HepG2 (cell line): ENCODE measurements around the gene KLHL33. TPM values are rescaled to one million over a fixed set of nuclear protein-coding genes. Genes with fewer than 3 reads are reported as not detected.

Experiments
- ARNTL ChIP-seq: sonication (generic); formaldehyde crosslinking; IDR thresholded peaks from 2 replicates; pipeline ENCODE4 v1.4.0; 2020; ENCODE audit warnings: mild to moderate bottlenecking, missing genetic modification reagents
- FOXC1 ChIP-seq: sonication (generic); formaldehyde crosslinking; IDR thresholded peaks from 2 replicates; pipeline ENCODE4 v1.8.0; 2022; ENCODE audit warnings: mild to moderate bottlenecking, missing genetic modification reagents, borderline replicate concordance
- HNRNPUL1 ChIP-seq: fragments of 200-400 bp; formaldehyde crosslinking; IDR thresholded peaks from 2 replicates; pipeline ENCODE4 v1.6.1; 2017; ENCODE audit warnings: low read depth, mild to moderate bottlenecking, low read length, moderate library complexity
- JUND ChIP-seq: sonication (generic); formaldehyde crosslinking; IDR thresholded peaks from 2 replicates; pipeline ENCODE4 v1.8.0; 2022; ENCODE audit warnings: mild to moderate bottlenecking, missing genetic modification reagents
- KLF15 ChIP-seq: sonication (generic); formaldehyde crosslinking; IDR thresholded peaks from 2 replicates; pipeline ENCODE4 v1.8.1; 2023; ENCODE audit warnings: borderline replicate concordance, mild to moderate bottlenecking, inconsistent platforms, missing genetic modification reagents, mixed read lengths
- MAF1 ChIP-seq: sonication (generic); formaldehyde crosslinking; IDR thresholded peaks from 2 replicates; pipeline ENCODE4 v1.5.0; 2020; ENCODE audit warnings: missing genetic modification reagents, borderline replicate concordance
- MBNL3 ChIP-seq: fragments of 250-450 bp; sonication (Bioruptor Pico); conservative IDR thresholded peaks from 2 replicates; pipeline ENCODE4 v1.8.0; 2022; ENCODE audit warnings: mild to moderate bottlenecking, inconsistent platforms
- NCOA5 ChIP-seq: sonication (generic); formaldehyde crosslinking; IDR thresholded peaks from 2 replicates; pipeline ENCODE4 v1.4.0; 2020; ENCODE audit warnings: missing genetic modification reagents
- POLR2G ChIP-seq: fragments of 200-400 bp; formaldehyde crosslinking; IDR thresholded peaks from 2 replicates; pipeline ENCODE4 v1.6.1; 2018; ENCODE audit warnings: mild to moderate bottlenecking, low read depth, low read length, moderate library complexity
- RAD51 ChIP-seq: fragments of 450-650 bp; IDR thresholded peaks from 2 replicates; pipeline ENCODE4 v1.6.1; 2016; ENCODE audit warnings: borderline replicate concordance
- SP2 ChIP-seq: sonication (generic); formaldehyde crosslinking; IDR thresholded peaks from 2 replicates; pipeline ENCODE4 v1.5.1; 2020; ENCODE audit warnings: mild to moderate bottlenecking, missing genetic modification reagents
- ZNF558 ChIP-seq: sonication (generic); formaldehyde crosslinking; IDR thresholded peaks from 2 replicates; pipeline ENCODE4 v1.9.0; 2022; ENCODE audit warnings: mild to moderate bottlenecking, missing genetic modification reagents, borderline replicate concordance
- ZZZ3 ChIP-seq: sonication (generic); formaldehyde crosslinking; IDR thresholded peaks from 2 replicates; pipeline ENCODE4 v1.4.0; 2020; ENCODE audit warnings: missing genetic modification reagents, mild to moderate bottlenecking, borderline replicate concordance
- polyA plus RNA-seq, 8 experiments: library from polyadenylated mRNA; depleted of rRNA in 3 of 8; stranded (reverse) in 7 of 8; unstranded in 1 of 8; fragments of >200 nt; fragmentation: Illumina TruSeq in 4 of 8; extraction: Trizol in 4 of 8; gene quantifications; 2 replicates each; pipeline versions ENCODE4 v1.2.1 to v1.2.3, GENCODE V29; 2011 to 2016; ENCODE audit warnings: low read depth in 4 of 8, missing spikeins in 1 of 8, mixed read lengths in 1 of 8; ENCODE audit not compliant: insufficient read depth in 1 of 8
- total RNA-seq, 5 experiments: library from RNA; depleted of rRNA; stranded (reverse); fragments of >200 nt; fragmentation: Illumina TruSeq; extraction: Trizol; gene quantifications; 2 replicates each; pipeline ENCODE4 v1.2.3, GENCODE V29; 2016; ENCODE audit warnings: low read depth in 1 of 5
- TF ChIP-seq, protein P1 (sequence below): sonication (generic); formaldehyde crosslinking; IDR thresholded peaks from 2 replicates; pipeline ENCODE4 v1.8.1; 2023; ENCODE audit warnings: missing genetic modification reagents, mild to moderate bottlenecking, borderline replicate concordance
- TF ChIP-seq, protein P2 (sequence below): sonication (generic); formaldehyde crosslinking; IDR thresholded peaks from 2 replicates; pipeline ENCODE4 v1.9.0; 2021; ENCODE audit warnings: missing genetic modification reagents, borderline replicate concordance
- TF ChIP-seq, protein P3 (sequence below): sonication (generic); formaldehyde crosslinking; IDR thresholded peaks from 2 replicates; pipeline ENCODE4 v1.4.0; 2020; ENCODE audit warnings: missing genetic modification reagents
- TF ChIP-seq, protein P4 (sequence below): sonication (generic); formaldehyde crosslinking; IDR thresholded peaks from 2 replicates; pipeline ENCODE4 v1.4.0; 2020; ENCODE audit warnings: missing genetic modification reagents

KLHL33 gene
- total and polyA plus RNA-seq, 2 of the 13 experiments (the other 11 are each of a cell fraction or from before 2014, with no cell fraction given): not detected

DNA sequence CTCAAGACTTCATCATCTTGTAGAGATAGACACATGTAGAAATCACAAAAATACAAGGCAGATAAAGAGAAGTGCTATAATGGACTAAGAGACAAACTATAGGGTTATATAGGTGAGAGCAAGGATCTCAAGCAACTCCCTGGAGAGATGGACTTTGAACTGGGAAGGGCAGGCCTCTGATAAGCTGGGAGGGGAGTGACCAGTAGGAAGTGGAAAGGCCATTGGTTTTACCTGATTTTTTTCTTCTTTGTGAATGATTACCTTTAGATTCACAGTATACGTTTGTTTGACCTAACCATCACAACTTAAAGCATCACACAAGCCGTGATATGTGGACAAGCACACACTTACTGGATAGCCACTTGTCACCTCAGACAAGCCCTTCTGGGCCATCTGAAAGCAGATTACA, 17.5 kb downstream of the KLHL33 start (continued):
- TF ChIP-seq RAD51: no peak
- TF ChIP-seq, protein P1, sequence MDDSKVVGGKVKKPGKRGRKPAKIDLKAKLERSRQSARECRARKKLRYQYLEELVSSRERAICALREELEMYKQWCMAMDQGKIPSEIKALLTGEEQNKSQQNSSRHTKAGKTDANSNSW (CRISPR knock-in tag): no peak
- TF ChIP-seq, protein P2, sequence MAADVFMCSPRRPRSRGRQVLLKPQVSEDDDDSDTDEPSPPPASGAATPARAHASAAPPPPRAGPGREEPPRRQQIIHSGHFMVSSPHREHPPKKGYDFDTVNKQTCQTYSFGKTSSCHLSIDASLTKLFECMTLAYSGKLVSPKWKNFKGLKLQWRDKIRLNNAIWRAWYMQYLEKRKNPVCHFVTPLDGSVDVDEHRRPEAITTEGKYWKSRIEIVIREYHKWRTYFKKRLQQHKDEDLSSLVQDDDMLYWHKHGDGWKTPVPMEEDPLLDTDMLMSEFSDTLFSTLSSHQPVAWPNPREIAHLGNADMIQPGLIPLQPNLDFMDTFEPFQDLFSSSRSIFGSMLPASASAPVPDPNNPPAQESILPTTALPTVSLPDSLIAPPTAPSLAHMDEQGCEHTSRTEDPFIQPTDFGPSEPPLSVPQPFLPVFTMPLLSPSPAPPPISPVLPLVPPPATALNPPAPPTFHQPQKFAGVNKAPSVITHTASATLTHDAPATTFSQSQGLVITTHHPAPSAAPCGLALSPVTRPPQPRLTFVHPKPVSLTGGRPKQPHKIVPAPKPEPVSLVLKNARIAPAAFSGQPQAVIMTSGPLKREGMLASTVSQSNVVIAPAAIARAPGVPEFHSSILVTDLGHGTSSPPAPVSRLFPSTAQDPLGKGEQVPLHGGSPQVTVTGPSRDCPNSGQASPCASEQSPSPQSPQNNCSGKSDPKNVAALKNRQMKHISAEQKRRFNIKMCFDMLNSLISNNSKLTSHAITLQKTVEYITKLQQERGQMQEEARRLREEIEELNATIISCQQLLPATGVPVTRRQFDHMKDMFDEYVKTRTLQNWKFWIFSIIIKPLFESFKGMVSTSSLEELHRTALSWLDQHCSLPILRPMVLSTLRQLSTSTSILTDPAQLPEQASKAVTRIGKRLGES (CRISPR knock-in tag): no peak
- TF ChIP-seq POLR2G: 0 out of 2 replicates have a peak, but pooled peaks have one; percentile 27
- no peak for TF ChIP-seq JUND (CRISPR knock-in tag)
- TF ChIP-seq MAF1 (CRISPR knock-in tag): no peak
- TF ChIP-seq SP2 (CRISPR knock-in tag): no peak
- TF ChIP-seq FOXC1 (CRISPR knock-in tag): no peak
- no peak for TF ChIP-seq NCOA5 (CRISPR knock-in tag)
- no peak for TF ChIP-seq ZNF558 (CRISPR knock-in tag)
- TF ChIP-seq MBNL3 (CRISPR knock-in tag): no peak
- TF ChIP-seq, protein P3, sequence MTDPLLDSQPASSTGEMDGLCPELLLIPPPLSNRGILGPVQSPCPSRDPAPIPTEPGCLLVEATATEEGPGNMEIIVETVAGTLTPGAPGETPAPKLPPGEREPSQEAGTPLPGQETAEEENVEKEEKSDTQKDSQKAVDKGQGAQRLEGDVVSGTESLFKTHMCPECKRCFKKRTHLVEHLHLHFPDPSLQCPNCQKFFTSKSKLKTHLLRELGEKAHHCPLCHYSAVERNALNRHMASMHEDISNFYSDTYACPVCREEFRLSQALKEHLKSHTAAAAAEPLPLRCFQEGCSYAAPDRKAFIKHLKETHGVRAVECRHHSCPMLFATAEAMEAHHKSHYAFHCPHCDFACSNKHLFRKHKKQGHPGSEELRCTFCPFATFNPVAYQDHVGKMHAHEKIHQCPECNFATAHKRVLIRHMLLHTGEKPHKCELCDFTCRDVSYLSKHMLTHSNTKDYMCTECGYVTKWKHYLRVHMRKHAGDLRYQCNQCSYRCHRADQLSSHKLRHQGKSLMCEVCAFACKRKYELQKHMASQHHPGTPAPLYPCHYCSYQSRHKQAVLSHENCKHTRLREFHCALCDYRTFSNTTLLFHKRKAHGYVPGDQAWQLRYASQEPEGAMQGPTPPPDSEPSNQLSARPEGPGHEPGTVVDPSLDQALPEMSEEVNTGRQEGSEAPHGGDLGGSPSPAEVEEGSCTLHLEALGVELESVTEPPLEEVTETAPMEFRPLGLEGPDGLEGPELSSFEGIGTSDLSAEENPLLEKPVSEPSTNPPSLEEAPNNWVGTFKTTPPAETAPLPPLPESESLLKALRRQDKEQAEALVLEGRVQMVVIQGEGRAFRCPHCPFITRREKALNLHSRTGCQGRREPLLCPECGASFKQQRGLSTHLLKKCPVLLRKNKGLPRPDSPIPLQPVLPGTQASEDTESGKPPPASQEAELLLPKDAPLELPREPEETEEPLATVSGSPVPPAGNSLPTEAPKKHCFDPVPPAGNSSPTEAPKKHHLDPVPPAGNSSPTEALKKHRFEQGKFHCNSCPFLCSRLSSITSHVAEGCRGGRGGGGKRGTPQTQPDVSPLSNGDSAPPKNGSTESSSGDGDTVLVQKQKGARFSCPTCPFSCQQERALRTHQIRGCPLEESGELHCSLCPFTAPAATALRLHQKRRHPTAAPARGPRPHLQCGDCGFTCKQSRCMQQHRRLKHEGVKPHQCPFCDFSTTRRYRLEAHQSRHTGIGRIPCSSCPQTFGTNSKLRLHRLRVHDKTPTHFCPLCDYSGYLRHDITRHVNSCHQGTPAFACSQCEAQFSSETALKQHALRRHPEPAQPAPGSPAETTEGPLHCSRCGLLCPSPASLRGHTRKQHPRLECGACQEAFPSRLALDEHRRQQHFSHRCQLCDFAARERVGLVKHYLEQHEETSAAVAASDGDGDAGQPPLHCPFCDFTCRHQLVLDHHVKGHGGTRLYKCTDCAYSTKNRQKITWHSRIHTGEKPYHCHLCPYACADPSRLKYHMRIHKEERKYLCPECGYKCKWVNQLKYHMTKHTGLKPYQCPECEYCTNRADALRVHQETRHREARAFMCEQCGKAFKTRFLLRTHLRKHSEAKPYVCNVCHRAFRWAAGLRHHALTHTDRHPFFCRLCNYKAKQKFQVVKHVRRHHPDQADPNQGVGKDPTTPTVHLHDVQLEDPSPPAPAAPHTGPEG (CRISPR knock-in tag): no peak
- TF ChIP-seq, protein P4, sequence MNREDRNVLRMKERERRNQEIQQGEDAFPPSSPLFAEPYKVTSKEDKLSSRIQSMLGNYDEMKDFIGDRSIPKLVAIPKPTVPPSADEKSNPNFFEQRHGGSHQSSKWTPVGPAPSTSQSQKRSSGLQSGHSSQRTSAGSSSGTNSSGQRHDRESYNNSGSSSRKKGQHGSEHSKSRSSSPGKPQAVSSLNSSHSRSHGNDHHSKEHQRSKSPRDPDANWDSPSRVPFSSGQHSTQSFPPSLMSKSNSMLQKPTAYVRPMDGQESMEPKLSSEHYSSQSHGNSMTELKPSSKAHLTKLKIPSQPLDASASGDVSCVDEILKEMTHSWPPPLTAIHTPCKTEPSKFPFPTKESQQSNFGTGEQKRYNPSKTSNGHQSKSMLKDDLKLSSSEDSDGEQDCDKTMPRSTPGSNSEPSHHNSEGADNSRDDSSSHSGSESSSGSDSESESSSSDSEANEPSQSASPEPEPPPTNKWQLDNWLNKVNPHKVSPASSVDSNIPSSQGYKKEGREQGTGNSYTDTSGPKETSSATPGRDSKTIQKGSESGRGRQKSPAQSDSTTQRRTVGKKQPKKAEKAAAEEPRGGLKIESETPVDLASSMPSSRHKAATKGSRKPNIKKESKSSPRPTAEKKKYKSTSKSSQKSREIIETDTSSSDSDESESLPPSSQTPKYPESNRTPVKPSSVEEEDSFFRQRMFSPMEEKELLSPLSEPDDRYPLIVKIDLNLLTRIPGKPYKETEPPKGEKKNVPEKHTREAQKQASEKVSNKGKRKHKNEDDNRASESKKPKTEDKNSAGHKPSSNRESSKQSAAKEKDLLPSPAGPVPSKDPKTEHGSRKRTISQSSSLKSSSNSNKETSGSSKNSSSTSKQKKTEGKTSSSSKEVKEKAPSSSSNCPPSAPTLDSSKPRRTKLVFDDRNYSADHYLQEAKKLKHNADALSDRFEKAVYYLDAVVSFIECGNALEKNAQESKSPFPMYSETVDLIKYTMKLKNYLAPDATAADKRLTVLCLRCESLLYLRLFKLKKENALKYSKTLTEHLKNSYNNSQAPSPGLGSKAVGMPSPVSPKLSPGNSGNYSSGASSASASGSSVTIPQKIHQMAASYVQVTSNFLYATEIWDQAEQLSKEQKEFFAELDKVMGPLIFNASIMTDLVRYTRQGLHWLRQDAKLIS (CRISPR knock-in tag): no peak
- no peak for TF ChIP-seq ARNTL (CRISPR knock-in tag)
- TF ChIP-seq HNRNPUL1: no peak
- TF ChIP-seq KLF15 (CRISPR knock-in tag): no peak
- no peak for TF ChIP-seq ZZZ3 (CRISPR knock-in tag)
